ENCODE results near the gene RAPGEF4.

The RAPGEF4 gene

DNA sequence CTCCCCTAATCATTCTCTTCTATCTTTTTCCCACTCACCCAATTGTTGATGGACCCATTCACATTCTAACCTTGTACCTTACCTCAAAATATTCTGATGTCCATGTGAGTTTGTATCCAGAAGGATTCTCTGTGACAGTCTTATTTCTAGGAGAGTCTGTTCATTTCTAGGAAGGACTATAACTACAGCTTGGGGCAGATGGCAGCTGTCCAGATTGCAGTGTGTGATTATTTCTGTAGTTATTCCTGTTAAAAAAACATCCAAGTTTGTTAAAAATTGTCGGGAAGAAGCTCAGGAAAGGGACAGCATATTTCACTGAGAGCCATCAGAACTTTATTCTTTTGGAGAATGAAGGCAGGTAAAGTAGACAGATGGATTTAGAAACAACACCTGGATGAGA lies 142.6 kb downstream of the RAPGEF4 start:
- Histone ChIP-seq H3K9ac (ENCODE audit: low read length) (no peak overlapping the region), H3K79me1 (ENCODE audit: low read length) (no peaks in the 10 kb centered on the region), H3K14ac (ENCODE audit: low read length) (no peak overlapping the region), H2BK12ac (ENCODE audit: low read length) (no peak overlapping the region), H2AFZ (ENCODE audit: insufficient read depth, low read length, poor library complexity) (no peak overlapping the region), H4K8ac (ENCODE audit: low read depth, low read length) (no peak overlapping the region), H2AK5ac (ENCODE audit: low read length) (no peak overlapping the region), H3K18ac (ENCODE audit: low read length) (no peak overlapping the region), H2BK5ac (ENCODE audit: low read depth, low read length, poor library complexity) (no peak overlapping the region), H3K4me3 (ENCODE audit: low read depth, low read length) (no peak overlapping the region), H4K91ac (ENCODE audit: low read depth, low read length) (no peak overlapping the region), H4K12ac (ENCODE audit: low read depth, low read length) (no peak overlapping the region), H3K4ac (ENCODE audit: low read depth, low read length) (no peak overlapping the region), H3K36me3 (ENCODE audit: control insufficient read depth in 1 of 2, insufficient read depth in 2 of 2, low read length in 2 of 2) (no peaks in the 10 kb centered on the region), H3K4me1 (ENCODE audit: control insufficient read depth in 1 of 2, insufficient read depth in 2 of 2, low read length in 2 of 2) (no peaks in the 10 kb centered on the region), H2BK120ac (ENCODE audit: insufficient read depth, low read length, poor library complexity) (no peak overlapping the region), H3K23ac (ENCODE audit: low read length) (no peak overlapping the region), H3K9me3 (ENCODE audit: insufficient read depth, low read depth, low read length) (no peaks in the 10 kb centered on the region), H3K27ac (ENCODE audit: low read depth, low read length) (no peak overlapping the region), H3K79me2 (ENCODE audit: control insufficient read depth, insufficient read depth, low read length, poor library complexity) (no peaks in the 10 kb centered on the region), H3K27me3 (ENCODE audit: insufficient read depth, low read length) (no peaks in the 10 kb centered on the region), H3K4me2 (ENCODE audit: low read length) (no peak overlapping the region)
- WGBS (ENCODE audit: extremely low coverage, insufficient coverage, insufficient read length) = no CpG with 5 or more reads among the region's 1 CpG
- DNase-seq = no peak

- H2AFZ ChIP-seq (ENCODE audit: insufficient read depth, low read length, poor library complexity) = no peak overlapping the region
- no peak overlapping the region for H4K91ac ChIP-seq (ENCODE audit: low read depth, low read length)
- H3K79me1 ChIP-seq (ENCODE audit: low read length) = no peaks in the 10 kb centered on the region
- H4K12ac ChIP-seq (ENCODE audit: low read depth, low read length) = no peak overlapping the region
- no peaks in the 10 kb centered on the region for H3K4me1 ChIP-seq (ENCODE audit: control insufficient read depth in 1 of 2, insufficient read depth in 2 of 2, low read length in 2 of 2)
- H2BK5ac ChIP-seq (ENCODE audit: low read depth, low read length, poor library complexity) = no peak overlapping the region
- no peaks in the 10 kb centered on the region for H3K79me2 ChIP-seq (ENCODE audit: control insufficient read depth, insufficient read depth, low read length, poor library complexity)
- H3K4me3 ChIP-seq (ENCODE audit: low read depth, low read length) = no peak overlapping the region
- DNase-seq = peak; percentile 76 to 91
- H3K18ac ChIP-seq (ENCODE audit: low read length) = no peak overlapping the region
- H4K8ac ChIP-seq (ENCODE audit: low read depth, low read length) = no peak overlapping the region
- no peaks in the 10 kb centered on the region for H3K27me3 ChIP-seq (ENCODE audit: insufficient read depth, low read length)
- no CpG with 5 or more reads among the region's 1 CpG for WGBS (ENCODE audit: extremely low coverage, insufficient coverage, insufficient read length)
- H3K36me3 ChIP-seq (ENCODE audit: control insufficient read depth in 1 of 2, insufficient read depth in 2 of 2, low read length in 2 of 2) = no peaks in the 10 kb centered on the region
- H3K14ac ChIP-seq (ENCODE audit: low read length) = no peak overlapping the region
- H2AK5ac ChIP-seq (ENCODE audit: low read length) = no peak overlapping the region
- H2BK12ac ChIP-seq (ENCODE audit: low read length) = no peak overlapping the region
- no peak overlapping the region for H3K9ac ChIP-seq (ENCODE audit: low read length)
- no peak overlapping the region for H3K4me2 ChIP-seq (ENCODE audit: low read length)
- H3K23ac ChIP-seq (ENCODE audit: low read length) = no peak overlapping the region
- H2BK120ac ChIP-seq (ENCODE audit: insufficient read depth, low read length, poor library complexity) = no peak overlapping the region
- no peak overlapping the region for H3K27ac ChIP-seq (ENCODE audit: low read depth, low read length)
- H3K9me3 ChIP-seq (ENCODE audit: insufficient read depth, low read depth, low read length) = no peaks in the 10 kb centered on the region
- H3K4ac ChIP-seq (ENCODE audit: low read depth, low read length) = no peak overlapping the region
These were observed 148.7 kb downstream of the RAPGEF4 start for GRCh38 chr2:172884336-172884735.

DNA sequence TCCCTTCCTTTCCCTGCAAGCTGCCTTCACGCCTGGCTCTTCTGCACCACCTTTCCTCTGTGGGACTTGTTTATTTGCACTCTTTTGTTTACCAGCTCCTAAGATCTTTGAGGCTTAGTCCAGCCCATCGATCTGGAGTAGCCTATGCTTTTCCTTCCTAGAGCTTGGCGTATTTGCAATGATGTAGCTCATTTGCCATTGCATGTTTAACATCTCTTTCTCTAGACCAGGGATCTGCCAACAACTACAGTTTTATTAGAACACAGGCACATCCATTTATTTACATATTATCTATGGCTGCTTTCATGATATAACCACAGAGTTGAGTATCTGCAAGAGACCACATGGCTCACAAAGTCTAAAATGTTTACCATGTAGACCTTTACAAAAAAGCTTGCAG lies 150.4 kb downstream of the RAPGEF4 start:
- Histone ChIP-seq H3K23ac (ENCODE audit: low read length) (no peak overlapping the region), H2BK12ac (ENCODE audit: low read length) (no peak overlapping the region), H3K4me2 (ENCODE audit: low read length) (no peak overlapping the region), H4K91ac (ENCODE audit: low read depth, low read length) (no peak overlapping the region), H4K12ac (ENCODE audit: low read depth, low read length) (no peak overlapping the region), H2AK5ac (ENCODE audit: low read length) (no peak overlapping the region), H3K4ac (ENCODE audit: low read depth, low read length) (no peak overlapping the region), H3K27ac (ENCODE audit: low read depth, low read length) (no peak overlapping the region), H3K9ac (ENCODE audit: low read length) (no peak overlapping the region), H3K79me2 (ENCODE audit: control insufficient read depth, insufficient read depth, low read length, poor library complexity) (no peaks in the 10 kb centered on the region), H3K4me1 (ENCODE audit: control insufficient read depth in 1 of 2, insufficient read depth in 2 of 2, low read length in 2 of 2) (no peaks in the 10 kb centered on the region), H3K36me3 (ENCODE audit: control insufficient read depth in 1 of 2, insufficient read depth in 2 of 2, low read length in 2 of 2) (no peaks in the 10 kb centered on the region), H2BK120ac (ENCODE audit: insufficient read depth, low read length, poor library complexity) (no peak overlapping the region), H3K79me1 (ENCODE audit: low read length) (no peaks in the 10 kb centered on the region), H3K14ac (ENCODE audit: low read length) (no peak overlapping the region), H3K18ac (ENCODE audit: low read length) (no peak overlapping the region), H3K4me3 (ENCODE audit: low read depth, low read length) (no peak overlapping the region), H2AFZ (ENCODE audit: insufficient read depth, low read length, poor library complexity) (no peak overlapping the region), H3K27me3 (ENCODE audit: insufficient read depth, low read length) (no peaks in the 10 kb centered on the region), H2BK5ac (ENCODE audit: low read depth, low read length, poor library complexity) (no peak overlapping the region), H3K9me3 (ENCODE audit: insufficient read depth, low read depth, low read length) (no peaks in the 10 kb centered on the region), H4K8ac (ENCODE audit: low read depth, low read length) (no peak overlapping the region)
- no CpG with 5 or more reads among the region's 3 CpGs for WGBS (ENCODE audit: extremely low coverage, insufficient coverage, insufficient read length)
- no peak for DNase-seq

DNA sequence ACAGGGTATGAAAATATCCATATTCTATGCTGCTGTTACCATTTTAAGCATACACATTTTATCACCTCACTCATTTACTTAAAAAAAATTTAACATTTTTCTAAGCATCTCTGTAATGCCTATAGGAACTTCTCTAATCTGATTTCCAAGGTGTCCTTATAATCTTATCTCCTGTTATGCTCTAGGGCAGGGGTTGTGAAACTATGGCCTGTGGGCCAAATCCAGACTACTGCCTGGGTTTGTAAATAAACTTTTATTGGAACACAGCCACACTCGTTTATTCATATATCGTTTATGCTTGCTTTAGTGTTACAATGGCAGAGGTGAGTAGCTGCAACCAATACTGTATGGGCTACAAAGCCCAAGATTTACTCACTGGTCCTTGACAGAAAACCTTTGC lies 151.6 kb downstream of the RAPGEF4 start:
- WGBS (ENCODE audit: extremely low coverage, insufficient coverage, insufficient read length) = no CpG with 5 or more reads among the region's 2 CpGs
- Histone ChIP-seq H3K27ac (ENCODE audit: low read depth, low read length) (no peak overlapping the region), H3K9me3 (ENCODE audit: insufficient read depth, low read depth, low read length) (no peaks in the 10 kb centered on the region), H3K4me3 (ENCODE audit: low read depth, low read length) (no peak overlapping the region), H3K9ac (ENCODE audit: low read length) (no peak overlapping the region), H2BK12ac (ENCODE audit: low read length) (no peak overlapping the region), H3K36me3 (ENCODE audit: control insufficient read depth in 1 of 2, insufficient read depth in 2 of 2, low read length in 2 of 2) (no peaks in the 10 kb centered on the region), H3K27me3 (ENCODE audit: insufficient read depth, low read length) (no peaks in the 10 kb centered on the region), H3K18ac (ENCODE audit: low read length) (no peak overlapping the region), H2AK5ac (ENCODE audit: low read length) (no peak overlapping the region), H2BK5ac (ENCODE audit: low read depth, low read length, poor library complexity) (no peak overlapping the region), H3K14ac (ENCODE audit: low read length) (no peak overlapping the region), H4K8ac (ENCODE audit: low read depth, low read length) (no peak overlapping the region), H3K79me1 (ENCODE audit: low read length) (no peaks in the 10 kb centered on the region), H3K4me2 (ENCODE audit: low read length) (no peak overlapping the region), H3K23ac (ENCODE audit: low read length) (no peak overlapping the region), H4K12ac (ENCODE audit: low read depth, low read length) (no peak overlapping the region), H2BK120ac (ENCODE audit: insufficient read depth, low read length, poor library complexity) (no peak overlapping the region), H3K4ac (ENCODE audit: low read depth, low read length) (no peak overlapping the region), H3K4me1 (ENCODE audit: control insufficient read depth in 1 of 2, insufficient read depth in 2 of 2, low read length in 2 of 2) (no peaks in the 10 kb centered on the region), H3K79me2 (ENCODE audit: control insufficient read depth, insufficient read depth, low read length, poor library complexity) (no peaks in the 10 kb centered on the region), H4K91ac (ENCODE audit: low read depth, low read length) (no peak overlapping the region), H2AFZ (ENCODE audit: insufficient read depth, low read length, poor library complexity) (no peak overlapping the region)
- DNase-seq = peak; percentile 61 to 86

Measured in trophoblast cell (in vitro differentiated cells and primary cell).